ENCODE results near the gene APOBEC3H. TPM values are rescaled to one million over a fixed set of nuclear protein-coding genes. Genes with fewer than 3 reads are reported as not detected.

Gene APOBEC3H
- total RNA-seq, 1 experiment from 2014 or later = not detected

DNA sequence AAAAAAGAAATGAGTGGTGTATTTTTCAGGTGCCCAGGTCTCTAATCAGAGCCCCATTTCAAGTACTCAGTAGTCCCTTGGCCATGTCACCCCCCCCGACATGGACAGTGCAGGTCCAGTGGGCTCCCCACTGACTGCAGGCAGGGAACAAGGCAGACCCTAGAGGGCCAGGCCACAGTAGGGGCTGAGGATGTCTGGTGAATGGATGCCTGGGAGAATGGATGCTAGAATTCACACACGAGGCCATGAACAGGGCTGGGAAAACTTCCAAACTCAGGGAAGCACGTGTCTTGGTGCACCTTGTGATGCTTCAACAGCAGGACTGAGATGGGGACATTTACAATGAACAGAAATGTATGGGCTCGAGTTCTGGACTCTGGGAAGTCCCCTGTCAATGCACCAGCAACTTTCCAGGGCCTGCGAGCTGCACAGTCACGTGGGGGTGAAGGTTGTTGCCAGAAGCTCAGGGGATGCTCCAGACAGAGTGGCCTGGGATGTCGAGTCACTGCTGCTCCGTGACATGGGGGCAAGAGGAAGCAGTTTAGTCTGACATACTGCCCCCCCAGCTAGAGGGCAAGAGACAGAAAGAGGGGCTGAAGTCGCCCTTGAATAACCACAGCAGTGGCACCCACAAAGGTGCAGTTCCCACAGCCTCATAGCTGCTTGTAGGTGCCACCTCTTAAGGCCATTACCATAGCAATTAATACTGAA lies 16.8 kb upstream of the APOBEC3H start:
- DNase-seq (ENCODE audit: extremely low read depth, low read depth) = no peak

DNA sequence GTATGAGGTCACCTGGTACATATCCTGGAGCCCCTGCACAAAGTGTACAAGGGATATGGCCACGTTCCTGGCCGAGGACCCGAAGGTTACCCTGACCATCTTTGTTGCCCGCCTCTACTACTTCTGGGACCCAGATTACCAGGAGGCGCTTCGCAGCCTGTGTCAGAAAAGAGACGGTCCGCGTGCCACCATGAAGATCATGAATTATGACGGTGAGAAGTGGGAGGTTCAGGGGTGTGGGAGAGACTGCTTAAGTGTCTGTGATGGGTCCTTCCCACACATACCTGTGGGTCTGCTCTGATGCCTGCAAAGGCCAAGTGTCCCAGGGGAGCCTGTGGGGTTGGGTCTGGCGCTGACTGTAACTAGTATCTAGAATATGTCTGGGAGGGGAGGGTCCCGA lies 16.0 kb upstream of the APOBEC3H start:
- no peak for DNase-seq (ENCODE audit: extremely low read depth, low read depth)

DNA sequence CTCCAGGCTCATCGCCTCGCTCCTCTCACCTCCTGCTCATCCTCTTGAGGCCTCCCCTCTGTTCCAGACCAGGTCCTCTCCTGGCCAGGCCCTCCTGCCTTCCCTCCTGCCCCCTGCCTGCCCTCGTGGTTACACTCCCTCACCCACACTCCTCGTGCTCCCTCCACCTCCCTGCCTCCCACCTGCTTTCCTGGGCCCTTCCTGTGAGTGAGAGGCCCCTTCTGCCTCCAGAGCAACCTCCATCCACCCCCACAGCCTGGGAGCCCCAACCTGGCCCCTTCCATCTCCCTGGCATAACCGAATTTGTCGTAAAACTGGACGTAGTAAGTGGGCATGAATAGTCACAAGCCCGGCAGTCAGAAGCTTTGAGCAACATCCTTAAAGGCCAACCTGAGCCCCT lies 15.4 kb upstream of the APOBEC3H start:
- no peak for DNase-seq (ENCODE audit: extremely low read depth, low read depth)

DNA sequence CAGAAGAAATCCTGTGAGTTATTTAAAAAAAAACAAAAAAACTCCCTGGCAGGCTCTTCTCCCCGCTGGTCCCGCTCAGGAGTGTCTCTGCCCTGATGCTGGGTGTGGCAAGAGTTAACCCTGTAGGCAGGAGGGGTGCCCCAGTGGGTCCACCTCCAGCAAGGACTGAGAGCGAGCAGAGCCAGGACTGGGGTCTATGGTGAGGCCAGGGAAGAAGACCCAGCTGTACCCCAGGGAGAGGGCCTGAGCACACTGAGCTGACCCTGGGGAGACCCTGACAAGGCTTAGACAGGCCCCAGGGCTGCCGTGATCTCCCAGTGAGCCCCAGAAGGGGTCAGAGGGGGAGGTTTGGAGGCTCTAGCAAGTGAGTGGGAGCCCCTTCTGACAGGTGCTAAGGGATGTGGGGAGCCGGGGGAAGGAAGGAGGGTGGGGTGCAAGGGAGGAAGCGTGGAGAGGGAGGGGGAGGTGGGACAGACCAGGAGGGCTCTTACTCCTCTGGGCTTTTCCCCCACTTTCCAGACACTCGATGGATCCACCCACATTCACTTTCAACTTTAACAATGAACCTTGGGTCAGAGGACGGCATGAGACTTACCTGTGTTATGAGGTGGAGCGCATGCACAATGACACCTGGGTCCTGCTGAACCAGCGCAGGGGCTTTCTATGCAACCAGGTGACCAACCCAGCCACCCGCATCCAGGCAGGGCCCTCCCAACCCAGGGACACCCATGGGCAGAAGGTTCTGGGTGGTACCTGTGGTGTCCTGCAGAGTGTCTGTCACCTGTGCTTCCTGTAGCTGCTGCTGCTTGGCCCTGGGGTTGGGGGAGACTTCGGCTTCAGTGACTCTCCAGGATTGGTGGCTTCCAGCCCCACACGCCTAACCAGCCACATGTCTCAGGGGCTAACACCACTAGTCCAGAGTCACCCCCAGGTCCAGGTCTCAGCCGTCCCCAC lies 13.6 kb upstream of the APOBEC3H start:
- DNase-seq (ENCODE audit: extremely low read depth, low read depth) = no peak

DNA sequence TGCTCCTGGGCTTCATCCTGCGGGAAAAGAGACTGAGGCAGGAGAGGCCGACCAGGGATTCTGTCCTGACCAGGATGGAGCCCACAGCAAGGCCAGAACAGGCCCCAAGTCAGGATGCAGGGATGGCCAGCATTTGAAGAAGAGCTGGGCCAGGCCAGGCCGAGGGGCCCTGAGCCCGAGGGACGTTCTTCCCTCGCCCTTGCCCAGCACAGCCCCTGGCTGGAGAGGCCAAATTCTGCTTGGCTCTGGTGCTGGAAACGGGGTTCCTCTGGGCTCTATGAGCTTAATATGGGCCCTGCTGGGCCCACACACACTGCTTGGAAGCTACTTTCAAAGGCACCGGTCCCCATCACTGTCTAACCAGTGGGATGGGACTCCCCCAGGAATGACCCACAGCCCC lies 12.4 kb upstream of the APOBEC3H start:
- DNase-seq (ENCODE audit: extremely low read depth, low read depth) = no peak

DNA sequence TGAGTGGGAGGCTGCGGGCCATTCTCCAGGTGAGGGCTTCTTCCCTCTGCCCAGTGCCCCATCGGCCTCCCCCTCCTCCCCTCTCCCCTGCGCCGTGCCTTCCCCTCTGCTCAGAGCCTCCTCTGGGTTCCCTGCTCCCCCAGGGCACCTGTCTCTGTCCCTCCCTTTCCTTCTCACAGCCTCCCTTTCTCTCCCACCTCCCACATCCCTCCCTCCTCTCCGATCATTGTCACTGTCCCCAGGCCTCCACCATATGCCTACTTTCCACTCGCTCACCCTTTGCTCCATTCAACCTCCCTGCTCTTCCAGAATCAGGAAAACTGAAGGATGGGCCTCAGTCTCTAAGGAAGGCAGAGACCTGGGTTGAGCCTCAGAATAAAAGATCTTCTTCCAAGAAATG lies 9.9 kb upstream of the APOBEC3H start:
- DNase-seq (ENCODE audit: extremely low read depth, low read depth) = no peak

DNA sequence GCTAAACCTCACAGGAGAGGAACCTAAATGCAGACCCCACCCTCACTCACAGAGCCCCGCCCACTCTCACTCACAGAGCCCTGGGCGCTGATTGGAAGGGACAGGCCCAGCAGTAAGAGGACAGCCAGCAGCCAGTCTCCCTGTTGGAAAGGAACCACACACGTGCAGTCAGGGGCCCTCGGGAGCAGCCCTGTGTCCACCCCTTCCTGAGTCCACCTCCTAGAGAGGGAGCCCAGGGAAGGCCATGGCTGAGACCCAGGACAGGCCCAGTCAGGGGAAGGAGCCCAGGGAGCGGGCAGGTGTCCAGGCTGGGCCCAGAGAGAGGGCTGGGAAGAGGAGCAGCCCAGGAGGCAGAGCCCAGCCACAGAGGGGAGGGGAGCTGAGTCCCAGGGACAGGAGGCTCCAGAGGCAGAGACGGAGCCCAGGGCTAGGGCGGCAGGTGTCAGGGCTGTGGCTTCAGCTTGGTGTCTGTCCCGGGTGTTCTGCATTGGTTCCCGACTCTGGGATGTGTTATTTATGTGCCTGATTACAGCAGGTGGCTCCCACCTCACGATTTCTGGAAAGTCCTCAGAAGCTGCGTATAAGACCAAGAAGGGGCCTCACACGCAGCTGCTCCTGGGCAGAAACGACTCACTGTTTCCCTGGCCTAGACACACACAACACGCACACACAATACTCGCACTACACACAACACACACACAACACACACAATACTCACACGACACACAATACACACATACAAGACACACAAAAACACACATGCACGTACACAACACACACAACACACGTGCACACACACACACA lies 9.0 kb upstream of the APOBEC3H start:
- no peak for DNase-seq (ENCODE audit: extremely low read depth, low read depth)

DNA sequence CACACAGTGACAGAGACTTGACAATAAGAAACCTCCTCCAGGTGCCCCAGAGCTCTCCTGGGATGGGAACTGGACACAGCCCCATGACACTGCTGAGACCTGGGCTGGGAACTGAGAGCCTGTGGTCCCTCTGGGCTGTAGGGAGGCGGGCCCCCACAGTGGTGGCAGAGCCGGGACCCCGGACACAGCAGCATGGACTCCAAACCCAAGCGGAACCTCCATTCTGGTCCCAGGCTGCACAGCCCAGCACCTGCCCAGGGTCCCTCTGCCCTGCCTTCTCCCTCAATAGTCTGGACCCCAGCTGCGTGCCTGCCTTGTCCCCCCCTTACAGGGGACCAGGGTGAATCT lies 8.4 kb upstream of the APOBEC3H start:
- DNase-seq (ENCODE audit: extremely low read depth, low read depth) = no peak

DNA sequence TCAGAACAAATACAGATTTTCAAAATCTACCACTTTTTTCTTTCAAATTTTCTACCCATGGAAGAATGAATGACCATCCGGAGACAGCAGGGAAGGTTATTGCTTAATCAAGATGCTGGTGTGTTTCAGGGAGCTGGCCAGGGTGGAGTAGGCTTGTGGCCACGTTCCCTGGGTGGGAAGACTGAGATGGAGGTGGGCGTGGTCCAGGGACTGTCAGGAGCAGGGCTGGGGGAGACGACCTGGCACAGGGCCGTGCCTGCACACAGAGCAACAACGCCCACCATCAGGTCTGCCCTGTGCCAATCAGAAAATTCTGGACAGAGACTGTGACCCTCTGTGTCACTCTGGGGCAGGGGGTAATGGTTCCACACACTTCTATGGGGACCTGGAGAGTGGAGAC lies 7.1 kb upstream of the APOBEC3H start:
- no peak for DNase-seq (ENCODE audit: extremely low read depth, low read depth)

DNA sequence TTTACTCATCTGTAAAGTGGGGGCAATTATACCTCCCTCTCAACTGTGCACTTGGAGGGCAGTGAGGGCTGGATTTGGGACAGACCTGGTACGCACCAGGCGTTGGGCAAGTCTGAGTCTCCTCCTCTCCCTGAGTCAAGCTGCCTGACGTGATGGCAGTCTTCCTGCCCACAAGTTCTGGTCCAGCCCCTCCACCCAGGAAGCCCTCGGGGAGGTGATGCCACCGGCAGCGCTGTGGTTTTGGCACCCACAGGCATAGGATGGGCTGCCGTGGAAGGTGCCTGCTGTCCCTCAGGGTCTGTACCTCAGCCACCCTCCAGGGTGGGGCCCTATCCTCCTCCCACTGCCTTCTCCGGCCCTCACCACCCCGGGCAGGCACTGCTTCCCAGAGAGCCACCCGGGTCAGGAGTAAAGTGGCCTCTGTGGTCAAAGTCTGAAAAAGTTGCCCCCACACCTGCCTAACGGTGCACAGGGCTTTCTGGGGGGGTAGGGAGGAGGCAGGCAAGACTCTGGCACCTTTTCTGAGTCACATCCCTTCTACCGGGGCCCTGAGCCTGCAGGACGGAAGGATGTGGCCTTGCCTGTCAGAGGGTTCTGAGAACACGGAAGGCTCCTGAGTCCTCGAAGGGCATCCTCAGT lies 6.5 kb upstream of the APOBEC3H start:
- no peak for DNase-seq (ENCODE audit: extremely low read depth, low read depth)

DNA sequence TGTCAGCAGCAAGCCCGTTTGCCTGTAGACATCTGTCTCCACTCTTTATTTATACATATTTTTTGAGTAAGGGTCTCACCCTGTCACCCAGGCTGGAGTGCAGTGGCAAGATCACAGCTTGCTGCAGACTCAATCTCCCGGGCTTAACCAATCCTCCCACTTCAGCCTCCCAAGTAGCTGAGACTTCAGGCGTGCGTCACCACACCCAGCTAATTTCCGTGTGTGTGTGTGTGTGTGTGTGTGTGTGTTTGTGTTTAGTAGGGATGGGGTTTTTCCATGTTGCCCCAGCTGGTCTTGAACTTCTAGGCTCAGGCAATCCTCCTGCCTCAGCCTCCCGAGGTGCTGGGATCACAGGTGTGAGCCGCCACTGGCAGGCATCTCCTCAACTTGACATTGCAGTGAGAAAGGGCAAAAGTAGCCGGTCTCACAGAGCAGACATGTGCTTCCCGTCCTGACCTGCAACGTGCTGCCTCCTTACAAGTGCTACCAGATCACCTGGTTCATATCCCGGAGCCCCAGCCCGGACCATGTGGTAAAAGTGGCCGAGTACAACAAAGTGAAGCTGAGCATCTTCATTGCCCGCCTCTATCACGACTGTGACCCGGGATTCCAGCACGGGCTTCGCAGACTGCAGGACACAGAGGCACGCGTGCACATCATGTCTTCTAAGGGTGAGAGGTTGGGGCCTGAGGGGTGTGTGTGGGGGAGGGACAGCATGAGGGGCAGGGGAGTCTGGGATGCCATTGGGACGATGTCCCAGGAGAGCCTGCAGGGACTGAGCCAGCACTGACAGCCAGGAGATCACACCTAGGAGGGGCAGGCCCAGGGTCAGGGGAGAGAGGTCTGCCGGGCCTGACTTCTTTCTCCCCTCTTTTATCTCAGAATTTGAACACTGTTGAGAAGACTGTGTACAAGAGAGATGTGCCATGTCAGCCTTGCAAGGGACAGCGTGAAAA lies 5.6 kb upstream of the APOBEC3H start:
- no peak for DNase-seq (ENCODE audit: extremely low read depth, low read depth)

DNA sequence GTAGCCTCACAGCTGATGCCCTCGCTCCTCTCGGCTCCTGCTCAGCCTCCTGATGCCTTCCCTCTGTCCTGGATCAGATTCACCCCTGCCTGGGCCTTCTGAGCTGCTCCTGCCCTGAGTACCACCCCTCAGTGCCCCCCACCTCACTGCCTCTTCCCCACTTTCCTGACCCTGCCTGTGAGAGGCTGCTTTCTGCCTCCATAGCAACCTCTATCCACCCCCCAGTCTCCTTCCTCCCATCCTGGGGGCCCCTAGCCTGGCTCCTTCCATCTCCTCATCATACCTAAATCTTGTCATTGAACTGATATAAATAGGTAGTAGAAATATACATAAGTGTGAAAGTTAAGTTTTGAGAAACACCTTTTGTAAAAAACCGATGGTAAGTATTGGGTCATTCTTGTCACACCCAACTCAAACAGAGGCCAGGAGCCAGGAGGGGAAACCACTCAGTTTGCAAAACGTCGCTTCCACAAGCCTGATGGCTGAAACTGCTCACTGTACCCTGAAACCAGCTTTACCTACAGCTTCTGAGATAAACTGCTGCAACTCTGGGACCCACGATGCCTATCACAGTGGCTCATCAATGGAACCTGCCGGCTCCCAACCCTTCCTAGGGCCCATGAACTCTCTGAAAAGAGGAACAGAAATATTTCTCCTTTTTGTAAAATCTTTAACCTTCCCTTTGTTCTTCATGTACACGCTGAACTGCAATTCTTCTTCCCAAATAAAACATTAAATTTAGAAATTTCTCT lies 4.8 kb upstream of the APOBEC3H start:
- DNase-seq (ENCODE audit: extremely low read depth, low read depth) = no peak

DNA sequence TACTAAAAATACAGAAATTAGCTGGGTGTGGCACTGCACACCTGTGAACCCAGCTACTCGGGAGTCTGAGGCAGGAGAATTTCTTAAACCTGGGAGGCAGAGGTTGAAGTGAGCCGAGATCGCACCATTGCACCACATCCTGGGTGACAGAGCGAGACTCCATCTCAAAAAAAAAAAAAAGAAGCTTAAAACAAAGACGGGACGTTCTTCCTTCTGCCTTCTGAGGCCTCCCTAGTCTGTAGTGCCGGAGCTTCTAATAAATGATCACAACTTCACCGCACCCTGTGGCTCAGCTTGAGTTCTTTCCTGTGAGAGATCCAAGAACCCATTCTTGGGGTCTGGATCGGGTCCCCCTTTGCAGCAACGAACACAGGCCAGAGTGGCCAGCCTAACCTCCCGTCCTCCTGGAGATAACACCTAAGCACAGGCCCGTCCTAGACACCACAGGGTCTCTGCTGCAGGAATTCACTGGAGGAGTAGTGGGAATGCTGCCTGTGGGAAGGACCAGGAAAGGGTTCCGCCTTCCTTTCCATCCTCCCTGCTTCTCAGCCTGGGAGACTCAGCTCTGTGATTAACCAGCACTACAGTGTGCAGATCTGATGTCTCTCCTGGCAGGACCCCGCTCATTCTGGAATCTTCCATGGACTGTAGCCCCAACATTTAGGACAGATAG lies 2.2 kb upstream of the APOBEC3H start:
- no peak for DNase-seq (ENCODE audit: extremely low read depth, low read depth)

DNA sequence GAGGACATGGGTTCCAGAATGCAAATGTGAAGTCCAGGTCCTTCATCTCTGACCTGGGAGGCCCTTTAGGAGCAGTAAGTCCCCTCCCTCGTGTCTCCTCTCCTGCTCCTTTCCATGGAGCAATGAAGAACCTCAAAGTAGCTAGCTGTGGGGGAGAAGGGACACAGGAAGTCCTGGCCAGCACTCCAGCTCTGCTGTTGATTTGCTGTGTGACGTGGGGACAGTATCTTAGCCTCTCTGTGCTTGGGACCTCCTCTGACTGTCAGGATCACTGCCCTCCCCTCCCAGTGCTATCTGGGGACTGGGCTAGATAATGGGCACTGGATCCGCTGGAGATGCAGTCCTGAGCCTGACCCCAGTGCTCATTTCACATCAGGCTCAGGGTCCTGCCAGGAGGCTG lies 1.1 kb upstream of the APOBEC3H start:
- DNase-seq (ENCODE audit: extremely low read depth, low read depth) = no peak

DNA sequence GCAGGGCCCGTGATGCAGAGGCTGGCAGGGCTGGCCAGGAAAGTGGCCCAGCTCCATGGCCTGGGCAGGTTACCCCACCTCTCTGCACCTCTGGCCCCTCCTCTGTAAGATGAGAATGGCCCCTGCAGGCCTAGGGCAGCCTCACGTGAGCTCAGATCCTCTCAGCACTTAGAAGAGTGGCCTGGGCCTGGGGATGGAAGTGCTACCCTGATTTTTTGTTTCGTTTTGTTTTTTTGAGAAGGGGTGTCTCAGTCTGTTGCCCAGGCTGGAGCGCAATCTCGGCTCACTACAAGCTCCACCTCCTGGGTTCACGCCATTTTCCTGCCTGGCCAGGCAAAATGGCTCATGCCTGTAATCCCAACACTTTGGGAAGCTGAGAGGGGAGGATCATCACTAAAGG lies 982 bp downstream of the APOBEC3H start:
- no peak for DNase-seq (ENCODE audit: extremely low read depth, low read depth)

DNA sequence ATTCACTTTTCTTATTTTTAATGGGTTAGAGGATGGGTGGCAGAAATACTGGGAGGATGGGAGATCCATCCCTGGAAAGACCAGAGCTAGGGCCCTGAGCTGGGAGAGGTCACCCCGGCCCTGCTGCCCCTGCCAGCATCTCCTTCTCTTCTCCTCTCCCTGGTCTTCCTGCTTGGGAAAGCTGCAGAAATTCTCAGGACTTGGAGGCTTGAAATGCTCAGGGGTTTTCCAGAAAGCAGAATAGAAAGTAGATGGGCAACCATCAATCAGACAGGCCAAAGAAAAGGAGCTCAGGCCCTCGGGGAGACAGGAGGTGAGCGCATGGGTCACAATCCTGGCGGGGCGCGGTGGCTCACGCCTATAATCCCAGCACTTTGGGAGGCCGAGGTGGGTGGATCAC lies 1.5 kb downstream of the APOBEC3H start:
- no peak for DNase-seq (ENCODE audit: extremely low read depth, low read depth)

DNA sequence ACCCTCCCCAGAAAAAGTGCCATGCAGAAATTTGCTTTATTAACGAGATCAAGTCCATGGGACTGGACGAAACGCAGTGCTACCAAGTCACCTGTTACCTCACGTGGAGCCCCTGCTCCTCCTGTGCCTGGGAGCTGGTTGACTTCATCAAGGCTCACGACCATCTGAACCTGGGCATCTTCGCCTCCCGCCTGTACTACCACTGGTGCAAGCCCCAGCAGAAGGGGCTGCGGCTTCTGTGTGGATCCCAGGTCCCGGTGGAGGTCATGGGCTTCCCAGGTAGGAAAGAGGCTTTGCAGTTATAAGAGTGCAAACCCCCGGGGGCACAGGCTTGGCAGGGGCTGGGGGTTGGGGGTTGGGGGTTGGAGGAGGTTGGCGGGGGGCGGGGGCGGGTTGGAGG lies 4.2 kb downstream of the APOBEC3H start:
- no peak for DNase-seq (ENCODE audit: extremely low read depth, low read depth)

DNA sequence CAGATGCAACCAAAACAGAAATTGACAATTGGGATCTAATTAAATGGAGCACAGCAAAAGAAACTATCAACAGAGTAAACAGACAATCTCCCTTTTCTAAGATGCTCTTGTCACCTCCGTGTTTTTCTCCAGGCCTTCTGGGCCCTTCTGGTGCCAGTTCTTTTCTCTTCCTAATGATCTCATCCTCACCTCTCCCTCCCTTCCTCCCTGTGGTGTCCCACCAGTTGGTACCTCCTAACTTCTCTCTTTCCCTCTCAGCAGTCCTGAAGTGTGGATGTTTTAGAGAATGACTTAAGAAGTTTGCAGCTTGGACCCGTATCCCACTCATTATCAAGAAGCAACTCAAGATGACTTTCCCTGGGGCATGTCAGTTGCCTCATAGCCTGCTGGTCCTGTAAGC lies 6.4 kb downstream of the APOBEC3H start:
- no peak for DNase-seq (ENCODE audit: extremely low read depth, low read depth)
